Measurements from ENCODE around the gene MYEOV. TPM values are rescaled to one million over a fixed set of nuclear protein-coding genes. Genes with fewer than 3 reads are reported as not detected.

The MYEOV gene
- total and polyA plus RNA-seq, 2 of the 8 experiments (the other 6 are each of a cell fraction or from before 2014, with no cell fraction given), result 0.44 to 0.67 TPM

GRCh38 chr11:69257134-69257533 lies 36.8 kb upstream of the MYEOV start:
- Histone ChIP-seq H3K18ac (ENCODE audit: extremely low read depth, low read length) (no peak overlapping the region), H4K5ac (ENCODE audit: insufficient read length, low read depth, low read length) (no peak overlapping the region), H3K4me1 (replicated peaks in 1 of 4; ENCODE audit: control insufficient read depth in 3 of 4, insufficient read depth in 4 of 4, low read length in 3 of 4) (peaks cover 4 to 8% (median 6%) of the 10 kb centered on the region in 4 experiments; a peak in 6 of 7 replicates), H3K4me2 (ENCODE audit: insufficient read depth in 1 of 2, low read depth in 2 of 2, low read length in 2 of 2) (no peak overlapping the region), H3K9me3 (ENCODE audit: insufficient read depth in 2 of 2, low read depth in 1 of 2, low read length in 1 of 2) (peaks cover 8 to 10% of the 10 kb centered on the region in 2 experiments; a peak in 2 of 4 replicates), H3K27ac (ENCODE audit: low read depth, low read length) (no peak overlapping the region), H3K27me3 (replicated peaks in 1 of 4; ENCODE audit: control insufficient read depth in 3 of 4, extremely low read depth in 1 of 4, insufficient read depth in 3 of 4, low read length in 3 of 4) (peaks cover 0 to 5% (median under 1%) of the 10 kb centered on the region in 4 experiments; a peak in 2 of 7 replicates), H3K23me2 (ENCODE audit: low read depth, low read length) (no peaks in the 10 kb centered on the region), H2AFZ (ENCODE audit: low read length) (no peak overlapping the region), H3K9ac (replicated peaks in 1 of 4; ENCODE audit: extremely low read depth in 1 of 4, low read depth in 3 of 4, low read length in 3 of 4) (no peak overlapping the region), H3K56ac (replicated peaks; ENCODE audit: insufficient read length, low read depth, low read length) (no peak overlapping the region), H2BK20ac (ENCODE audit: low read length) (no peak overlapping the region), H4K8ac (ENCODE audit: extremely low read depth, insufficient read depth, low read length) (no peak overlapping the region), H3K36me3 (ENCODE audit: control insufficient read depth in 2 of 4, insufficient read depth in 4 of 4, low read length in 3 of 4) (no peaks in the 10 kb centered on the region), H4K20me1 (replicated peaks in 1 of 2; ENCODE audit: control insufficient read depth in 1 of 2, insufficient read depth in 2 of 2, low read length in 2 of 2) (no peaks in the 10 kb centered on the region), H4K91ac (replicated peaks; ENCODE audit: insufficient read length, low read length) (no peak overlapping the region), H2BK15ac (ENCODE audit: low read length) (0 out of 2 replicates have a peak overlapping the region, but pooled peaks have one; percentile 46), H2BK120ac (replicated peaks; ENCODE audit: low read depth, low read length) (no peak overlapping the region), H2AK5ac (ENCODE audit: low read depth, low read length) (no peak overlapping the region), H2BK12ac (ENCODE audit: low read depth, low read length) (0 out of 2 replicates have a peak overlapping the region, but pooled peaks have one; percentile 99), H3K79me2 (ENCODE audit: control insufficient read depth in 1 of 2, insufficient read depth in 2 of 2, low read length in 2 of 2) (no peaks in the 10 kb centered on the region), H3K4ac (replicated peaks; ENCODE audit: insufficient read length, low read depth, low read length) (no peak overlapping the region), H2BK5ac (ENCODE audit: low read depth, low read length) (no peak overlapping the region), H3K23ac (ENCODE audit: insufficient read length) (no peak overlapping the region), H3K79me1 (ENCODE audit: low read depth, low read length) (no peaks in the 10 kb centered on the region), H3K4me3 (ENCODE audit: extremely low read depth in 1 of 4, insufficient read depth in 2 of 4, low read depth in 3 of 4, low read length in 4 of 4) (no peak overlapping the region), H3K14ac (ENCODE audit: insufficient read length) (no peak overlapping the region)
- WGBS, 2 experiments (ENCODE audit: extremely low coverage in 1 of 2, insufficient coverage in 1 of 2, insufficient read length in 1 of 2, insufficient replicate concordance in 2 of 2, low coverage in 1 of 2, low lambda C conversion rate in 2 of 2, missing lambda C conversion rate in 1 of 2), result 90% methylated on average over 5 of the region's 5 CpGs; no CpG with 5 or more reads in 1 of the 2 experiments
- DNase-seq (ENCODE audit: low read depth in 1 of 2, low spot score in 2 of 2), result no peak
- POLR2A ChIA-PET (ENCODE audit: partially characterized antibody), result no interaction called here
- CTCF ChIA-PET (ENCODE audit: partially characterized antibody), result interaction anchor here (0.7 to 1.7 kb wide), 6 partner anchors 11 to 381 kb away, joined by 3 to 6 read pairs (median 4); no protein-coding TSS in a partner anchor
- no peak for FAIRE-seq
- TF ChIP-seq POLR2AphosphoS5 (IDR thresholded peaks at IDR 0.05; ENCODE audit: low read depth, low read length) (no peak), NRF1 (IDR thresholded peaks at IDR 0.05; ENCODE audit: low read depth, low read length) (no peak), USF2 (IDR thresholded peaks at IDR 0.05; ENCODE audit: low read length) (no peak)

Measured in H1 (cell line).